ENCODE measurements around the gene GAPDHS. TPM values are rescaled to one million over a fixed set of nuclear protein-coding genes. Genes with fewer than 3 reads are reported as not detected.

The GAPDHS gene
- total and polyA plus RNA-seq, 2 of the 13 experiments (the other 11 are each of a cell fraction or from before 2014, with no cell fraction given), result not detected

- no TSS peak for BruUV-seq (replicated peaks)
- DNase-seq (ENCODE audit: low spot score) (no peak), ATAC-seq (peak; percentile 53), FAIRE-seq (no peak)
- Histone ChIP-seq H3K27ac (ENCODE audit: extremely low read length, insufficient read depth, low read length) (peak overlapping the region; percentile 66), H3K36me3 (replicated peaks in 1 of 2; ENCODE audit: control insufficient read depth in 1 of 2, insufficient read depth in 2 of 2, low read length in 2 of 2) (peaks cover 0 to 3% of the 10 kb centered on the region in 2 experiments; a peak in 3 of 5 replicates), H3K4me3 (replicated peaks in 1 of 3; ENCODE audit: insufficient read depth in 1 of 3, low read depth in 2 of 3, low read length in 3 of 3) (peak overlapping the region; percentile 89 to 96 (median 92)), H3K27me3 (ENCODE audit: control insufficient read depth in 1 of 2, insufficient read depth in 2 of 2, low read length in 2 of 2) (no peaks in the 10 kb centered on the region; a peak in 1 of 5 replicates), H3K4me2 (ENCODE audit: low read depth, low read length) (peak overlapping the region; percentile 87), H3K79me2 (ENCODE audit: insufficient read depth, low read length) (peaks cover 25% of the 10 kb centered on the region), H3K9me3 (ENCODE audit: low read length) (no peaks in the 10 kb centered on the region), H2AFZ (ENCODE audit: low read length) (no peak overlapping the region), H4K20me1 (ENCODE audit: insufficient read depth, low read length) (no peaks in the 10 kb centered on the region), H3K4me1 (ENCODE audit: insufficient read depth, low read length) (peaks cover 43% of the 10 kb centered on the region), H3K9ac (ENCODE audit: insufficient read depth, low read depth, low read length) (peak overlapping the region; percentile 88)
- intact Hi-C loops (cut with micrococcal nuclease; ENCODE audit: unreplicated experiment), result loop anchor here (1.0 kb wide), 1 partner anchor 36 kb away; no protein-coding TSS in a partner anchor
- 3% methylated on average over 7 of the region's 27 CpGs for WGBS (ENCODE audit: low lambda C conversion rate)
- CTCF ChIA-PET (ENCODE audit: low intra/inter-chr PET ratio, low total read pairs), result no interaction called here
- in situ Hi-C loops (cut with HindIII; ENCODE audit: extremely low pct_ligation_motif_present, low pct_unique_long_range_greater_than_20kb), result loop anchor here (5.0 kb wide), 2 partner anchors 96 to 171 kb away; partner anchors contain the start of genes ETV2 and KMT2B
- POLR2A ChIA-PET, result no interaction called here
- no peak for TF ChIP-seq CHD2 (IDR thresholded peaks at IDR 0.05; ENCODE audit: low read depth, low read length)
- TF ChIP-seq ARID4A (CRISPR knock-in tag; IDR thresholded peaks at IDR 0.05; ENCODE audit: borderline replicate concordance), result no peak
- TF ChIP-seq ZNF747 (CRISPR knock-in tag; IDR thresholded peaks at IDR 0.05; ENCODE audit: borderline replicate concordance), result no peak
- TF ChIP-seq YEATS4 (CRISPR knock-in tag; IDR thresholded peaks at IDR 0.05; ENCODE audit: borderline replicate concordance), result no peak
- peak; percentile 75 for TF ChIP-seq PATZ1 (CRISPR knock-in tag; IDR thresholded peaks at IDR 0.05)
- no peak for TF ChIP-seq SP1 (IDR thresholded peaks at IDR 0.05)
- 0 out of 2 replicates have a peak, but pooled peaks have one; percentile 1 for TF ChIP-seq SP1 (CRISPR knock-in tag; IDR thresholded peaks at IDR 0.05)
- no peak for TF ChIP-seq ZNF3 (CRISPR knock-in tag; IDR thresholded peaks at IDR 0.05)
- TF ChIP-seq ZNF616 (CRISPR knock-in tag; IDR thresholded peaks at IDR 0.05; ENCODE audit: low read depth), result no peak
- peak; percentile 32; the same call in 1 of the 2 replicates for TF ChIP-seq ZNF564 (CRISPR knock-in tag; IDR thresholded peaks at IDR 0.05)
- 0 out of 2 replicates have a peak, but pooled peaks have one; percentile 15 for TF ChIP-seq ZNF713 (CRISPR knock-in tag; IDR thresholded peaks at IDR 0.05)
- TF ChIP-seq TERF1 (CRISPR knock-in tag; IDR thresholded peaks at IDR 0.05), result no peak
- no peak for TF ChIP-seq DBP (CRISPR knock-in tag; IDR thresholded peaks at IDR 0.05; ENCODE audit: not compliant biosample characterization)
- TF ChIP-seq NR0B2 (CRISPR knock-in tag; IDR thresholded peaks at IDR 0.05), result no peak
These were observed 12.7 kb downstream of the GAPDHS start for GRCh38 chr19:35545855-35546381.
